ENCODE data around the gene DAPK1. TPM values are rescaled to one million over a fixed set of nuclear protein-coding genes. Genes with fewer than 3 reads are reported as not detected.

The DAPK1 gene
- total and polyA plus RNA-seq, 2 donors (not counting 1 experiment from before 2014, with no cell fraction given): 1.7 to 2.8 TPM

GRCh38 chr9:87630266-87630665, 132.6 kb downstream of the DAPK1 start:
- ChIA-PET CTCF (no interaction called here), POLR2A (no interaction called here)
- H3K27me3 Mint-ChIP-seq: no peaks in the 10 kb centered on the region
- Histone ChIP-seq H3K9ac (ENCODE audit: low read length) (no peak overlapping the region), H4K20me1 (ENCODE audit: control insufficient read depth, insufficient read depth, low read length, poor library complexity, severe bottlenecking) (no peaks in the 10 kb centered on the region), H3K4me1 (ENCODE audit: control insufficient read depth in 2 of 2, insufficient read depth in 2 of 2, low read length in 2 of 2) (no peaks in the 10 kb centered on the region), H2AFZ (ENCODE audit: insufficient read depth, low read depth, low read length, poor library complexity, severe bottlenecking) (no peak overlapping the region), H3K36me3 (replicated peaks in 1 of 2; ENCODE audit: control extremely low read depth in 1 of 2, control insufficient read depth in 1 of 2, extremely low read depth in 1 of 2, insufficient read depth in 2 of 2, low read length in 1 of 2) (no peaks in the 10 kb centered on the region), H3K79me2 (ENCODE audit: control insufficient read depth, insufficient read depth, low read length) (no peaks in the 10 kb centered on the region), H3K27me3 (replicated peaks in 1 of 4; ENCODE audit: control extremely low read depth in 1 of 4, control insufficient read depth in 3 of 4, insufficient read depth in 4 of 4, low read length in 3 of 4) (no peaks in the 10 kb centered on the region), H3K4me3 (ENCODE audit: control extremely low read depth in 1 of 5, extremely low read depth in 1 of 5, insufficient read depth in 1 of 5, low read depth in 2 of 5, low read length in 4 of 5) (no peak overlapping the region), H3K27ac (ENCODE audit: low read length in 2 of 2) (no peak overlapping the region), H3K4me2 (replicated peaks; ENCODE audit: low read depth, low read length, poor library complexity, severe bottlenecking) (no peak overlapping the region), H3K9me3 (ENCODE audit: control extremely low read depth in 1 of 3, control insufficient read depth in 2 of 3, insufficient read depth in 1 of 3, low read length in 2 of 3) (peaks cover 0 to 9% (median 0%) of the 10 kb centered on the region in 3 donors)
- no peaks in the 10 kb centered on the region for H3K4me1 Mint-ChIP-seq
- no peaks in the 10 kb centered on the region for H3K9me3 Mint-ChIP-seq (ENCODE audit: insufficient read depth)
- 85% methylated on average over 3 of the region's 3 CpGs for whole genome bisulfite sequencing (ENCODE audit: insufficient coverage)
- no peak for ATAC-seq (ENCODE audit: low read depth)
- no peak for DNase-seq
- TF ChIP-seq, protein P1, sequence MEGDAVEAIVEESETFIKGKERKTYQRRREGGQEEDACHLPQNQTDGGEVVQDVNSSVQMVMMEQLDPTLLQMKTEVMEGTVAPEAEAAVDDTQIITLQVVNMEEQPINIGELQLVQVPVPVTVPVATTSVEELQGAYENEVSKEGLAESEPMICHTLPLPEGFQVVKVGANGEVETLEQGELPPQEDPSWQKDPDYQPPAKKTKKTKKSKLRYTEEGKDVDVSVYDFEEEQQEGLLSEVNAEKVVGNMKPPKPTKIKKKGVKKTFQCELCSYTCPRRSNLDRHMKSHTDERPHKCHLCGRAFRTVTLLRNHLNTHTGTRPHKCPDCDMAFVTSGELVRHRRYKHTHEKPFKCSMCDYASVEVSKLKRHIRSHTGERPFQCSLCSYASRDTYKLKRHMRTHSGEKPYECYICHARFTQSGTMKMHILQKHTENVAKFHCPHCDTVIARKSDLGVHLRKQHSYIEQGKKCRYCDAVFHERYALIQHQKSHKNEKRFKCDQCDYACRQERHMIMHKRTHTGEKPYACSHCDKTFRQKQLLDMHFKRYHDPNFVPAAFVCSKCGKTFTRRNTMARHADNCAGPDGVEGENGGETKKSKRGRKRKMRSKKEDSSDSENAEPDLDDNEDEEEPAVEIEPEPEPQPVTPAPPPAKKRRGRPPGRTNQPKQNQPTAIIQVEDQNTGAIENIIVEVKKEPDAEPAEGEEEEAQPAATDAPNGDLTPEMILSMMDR (IDR thresholded peaks at IDR 0.05): no peak
- TF ChIP-seq EZH2 (IDR thresholded peaks at IDR 0.05; ENCODE audit: borderline replicate concordance, insufficient read depth, low read depth, low read length, poor library complexity, severe bottlenecking): no peak
- H3K4me3 Mint-ChIP-seq: no peak overlapping the region
- intact Hi-C loops (cut with micrococcal nuclease): no loop called here
- no peak overlapping the region for H3K27ac Mint-ChIP-seq

- ATAC-seq (ENCODE audit: low read depth) (no peak), DNase-seq (no peak)
- H3K4me3 ChIP-seq (ENCODE audit: control extremely low read depth in 1 of 5, extremely low read depth in 1 of 5, insufficient read depth in 1 of 5, low read depth in 2 of 5, low read length in 4 of 5): no peak overlapping the region
- H2AFZ ChIP-seq (ENCODE audit: insufficient read depth, low read depth, low read length, poor library complexity, severe bottlenecking): no peak overlapping the region
- H3K79me2 ChIP-seq (ENCODE audit: control insufficient read depth, insufficient read depth, low read length): no peaks in the 10 kb centered on the region
- Mint-ChIP-seq H3K27ac (no peak overlapping the region), H3K4me3 (no peak overlapping the region), H3K27me3 (no peaks in the 10 kb centered on the region), H3K9me3 (ENCODE audit: insufficient read depth) (no peaks in the 10 kb centered on the region), H3K4me1 (no peaks in the 10 kb centered on the region)
- H3K27me3 ChIP-seq (replicated peaks in 1 of 4; ENCODE audit: control extremely low read depth in 1 of 4, control insufficient read depth in 3 of 4, insufficient read depth in 4 of 4, low read length in 3 of 4): no peaks in the 10 kb centered on the region
- H3K36me3 ChIP-seq (replicated peaks in 1 of 2; ENCODE audit: control extremely low read depth in 1 of 2, control insufficient read depth in 1 of 2, extremely low read depth in 1 of 2, insufficient read depth in 2 of 2, low read length in 1 of 2): no peaks in the 10 kb centered on the region
- H3K9me3 ChIP-seq (ENCODE audit: control extremely low read depth in 1 of 3, control insufficient read depth in 2 of 3, insufficient read depth in 1 of 3, low read length in 2 of 3): peaks cover 0 to 13% (median 0%) of the 10 kb centered on the region in 3 donors
- CTCF ChIA-PET: no interaction called here
- H4K20me1 ChIP-seq (ENCODE audit: control insufficient read depth, insufficient read depth, low read length, poor library complexity, severe bottlenecking): no peaks in the 10 kb centered on the region
- intact Hi-C loops (cut with micrococcal nuclease): no loop called here
- no peaks in the 10 kb centered on the region for H3K4me1 ChIP-seq (ENCODE audit: control insufficient read depth in 2 of 2, insufficient read depth in 2 of 2, low read length in 2 of 2)
- no peak overlapping the region for H3K9ac ChIP-seq (ENCODE audit: low read length)
- TF ChIP-seq EZH2 (IDR thresholded peaks at IDR 0.05; ENCODE audit: borderline replicate concordance, insufficient read depth, low read depth, low read length, poor library complexity, severe bottlenecking): no peak
- TF ChIP-seq, protein P1 (IDR thresholded peaks at IDR 0.05): no peak
- 86% methylated on average over 1 of the region's 3 CpGs for WGBS (ENCODE audit: insufficient coverage)
- POLR2A ChIA-PET: no interaction called here
- H3K4me2 ChIP-seq (replicated peaks; ENCODE audit: low read depth, low read length, poor library complexity, severe bottlenecking): no peak overlapping the region
- H3K27ac ChIP-seq (ENCODE audit: low read length in 2 of 2): no peak overlapping the region
Measured at GRCh38 chr9:87630846-87631245, 133.2 kb downstream of the DAPK1 start.
